Neural cell (in vitro differentiated cells): ENCODE measurements around the gene GALNT2. TPM values are rescaled to one million over a fixed set of nuclear protein-coding genes. Genes with fewer than 3 reads are reported as not detected.

Experiments used
- H2AFZ ChIP-seq: fragments of 200-600, 300-800 bp; sonication (generic), shearing (Covaris generic); 2 replicates; pipeline ENCODE4 v1.6.0; 2014; ENCODE audit warnings: low read depth, mild to moderate bottlenecking, antibody characterized with exemption, low read length, moderate library complexity
- H3F3A ChIP-seq: fragments of 200-600 bp; shearing (Covaris generic); 2 replicates; pipeline ENCODE4 v1.6.1; 2016; ENCODE audit warnings: mild to moderate bottlenecking, moderate library complexity, mixed read lengths, antibody characterized with exemption, low read length; ENCODE audit not compliant: insufficient read depth, poor library complexity, severe bottlenecking
- H3K27ac ChIP-seq: fragments of 200-600, 300-800 bp; sonication (generic), shearing (Covaris generic); 2 replicates; pipeline ENCODE4 v1.5.1; 2014; ENCODE audit warnings: mild to moderate bottlenecking, low read length, moderate library complexity
- H3K27me3 ChIP-seq: fragments of 300-800, 200-600 bp; sonication (generic), shearing (Covaris generic); 2 replicates; pipeline ENCODE4 v1.6.0; 2014; ENCODE audit warnings: mild to moderate bottlenecking, low read depth, low read length, moderate library complexity; ENCODE audit not compliant: insufficient read depth
- H3K36me3 ChIP-seq: fragments of 300-800, 200-600 bp; sonication (generic), shearing (Covaris generic); 2 replicates; pipeline ENCODE4 v1.5.1; 2014; ENCODE audit warnings: mild to moderate bottlenecking, antibody characterized with exemption, low read length, moderate library complexity; ENCODE audit not compliant: insufficient read depth
- H3K4me2 ChIP-seq: fragments of 300-800, 200-600 bp; sonication (generic), shearing (Covaris generic); 2 replicates; pipeline ENCODE4 v1.6.0; 2014; ENCODE audit warnings: mild to moderate bottlenecking, low read length
- H3K4me3 ChIP-seq: fragments of 300-800, 200-600 bp; sonication (generic), shearing (Covaris generic); 2 replicates; pipeline ENCODE4 v1.5.1; 2014; ENCODE audit warnings: mild to moderate bottlenecking, low read length, moderate library complexity
- H3K79me2 ChIP-seq: fragments of 200-600 bp; shearing (Covaris generic); replicated peaks from 2 replicates; pipeline ENCODE4 v1.6.0; 2014; ENCODE audit warnings: mild to moderate bottlenecking, low read length, moderate library complexity; ENCODE audit not compliant: insufficient read depth
- H3K9ac ChIP-seq: fragments of 300-800, 200-600 bp; sonication (generic), shearing (Covaris generic); 2 replicates; pipeline ENCODE4 v1.6.1; 2016; ENCODE audit warnings: mild to moderate bottlenecking, low read length, mixed read lengths
- H3K9me2 ChIP-seq: fragments of 200-600 bp; shearing (Covaris generic); 2 replicates; pipeline ENCODE4 v1.6.1; 2016; ENCODE audit warnings: mild to moderate bottlenecking, low read length, mixed read lengths; ENCODE audit not compliant: insufficient read depth
- H3K9me3 ChIP-seq: fragments of 200-600, 300-800 bp; sonication (generic), shearing (Covaris generic); 2 replicates; pipeline ENCODE4 v1.6.1; 2016; ENCODE audit warnings: mild to moderate bottlenecking, mixed run types, low read length, moderate library complexity, mixed read lengths
- H4K20me1 ChIP-seq: fragments of 200-600 bp; shearing (Covaris generic); 2 replicates; pipeline ENCODE4 v1.6.1; 2016; ENCODE audit warnings: mild to moderate bottlenecking, mixed run types; ENCODE audit not compliant: insufficient read depth
- EP300 ChIP-seq: fragments of 450-650 bp; conservative IDR thresholded peaks from 2 replicates; pipeline ENCODE4 v1.6.1; 2014; ENCODE audit warnings: antibody characterized with exemption, mild to moderate bottlenecking, moderate library complexity; ENCODE audit not compliant: poor library complexity, severe bottlenecking
- EZH2 ChIP-seq: fragments of 200-600, 300-800 bp; shearing (Covaris generic), sonication (generic); IDR thresholded peaks from 2 replicates; pipeline ENCODE4 v1.6.1; 2014; ENCODE audit warnings: antibody characterized with exemption, low read length, borderline replicate concordance, mild to moderate bottlenecking; ENCODE audit not compliant: insufficient read depth, poor library complexity, severe bottlenecking
- MXI1 ChIP-seq: fragments of 450-650 bp; conservative IDR thresholded peaks from 2 replicates; pipeline ENCODE4 v1.6.1; 2014; ENCODE audit warnings: antibody characterized with exemption, mild to moderate bottlenecking; ENCODE audit not compliant: poor library complexity, severe bottlenecking
- POLR2AphosphoS5 ChIP-seq: IDR thresholded peaks from 2 replicates; pipeline ENCODE4 v1.6.1; 2012
- RAD21 ChIP-seq: fragments of 450-650 bp; conservative IDR thresholded peaks from 2 replicates; pipeline ENCODE4 v1.6.1; 2014; ENCODE audit warnings: antibody characterized with exemption, mild to moderate bottlenecking, moderate library complexity
- REST ChIP-seq: IDR thresholded peaks from 2 replicates; pipeline ENCODE4 v1.6.1; 2012; ENCODE audit warnings: borderline replicate concordance
- SMC3 ChIP-seq: fragments of 450-650 bp; conservative IDR thresholded peaks from 2 replicates; pipeline ENCODE4 v1.6.1; 2014; ENCODE audit warnings: antibody characterized with exemption, mild to moderate bottlenecking, moderate library complexity; ENCODE audit not compliant: poor library complexity
- TAF1 ChIP-seq: IDR thresholded peaks from 2 replicates; pipeline ENCODE4 v1.6.1; 2012; ENCODE audit warnings: low read depth
- polyA plus RNA-seq: library from polyadenylated mRNA; depleted of rRNA; stranded (reverse); fragments of >200 nt; gene quantifications from 2 replicates; pipeline ENCODE4 v1.2.3, GENCODE V29; 2014
- TF ChIP-seq, protein P1 (sequence below): fragments of 450-650 bp; IDR thresholded peaks from 2 replicates; pipeline ENCODE4 v1.5.1; 2014; ENCODE audit warnings: antibody characterized with exemption, mild to moderate bottlenecking, moderate library complexity; ENCODE audit not compliant: poor library complexity, severe bottlenecking

The GALNT2 gene
- polyA plus RNA-seq, 1 donor from 2014 or later: 38.8 TPM

GRCh38 chr1:230292689-230293389 is 225.8 kb downstream of the GALNT2 start:
- no peaks in the 10 kb centered on the region for H4K20me1 ChIP-seq
- no peaks in the 10 kb centered on the region for H3K79me2 ChIP-seq
- no peak overlapping the region for H2AFZ ChIP-seq
- H3K9me2 ChIP-seq: no peaks in the 10 kb centered on the region
- no peak overlapping the region for H3K4me2 ChIP-seq
- no peaks in the 10 kb centered on the region for H3K27me3 ChIP-seq
- no peaks in the 10 kb centered on the region for H3K36me3 ChIP-seq
- TF ChIP-seq RAD21: no peak
- TF ChIP-seq EZH2: no peak
- TF ChIP-seq TAF1: no peak
- no peak for TF ChIP-seq POLR2AphosphoS5
- no peak for TF ChIP-seq MXI1
- no peak for TF ChIP-seq REST
- TF ChIP-seq SMC3: no peak
- TF ChIP-seq EP300: no peak
- TF ChIP-seq, protein P1, sequence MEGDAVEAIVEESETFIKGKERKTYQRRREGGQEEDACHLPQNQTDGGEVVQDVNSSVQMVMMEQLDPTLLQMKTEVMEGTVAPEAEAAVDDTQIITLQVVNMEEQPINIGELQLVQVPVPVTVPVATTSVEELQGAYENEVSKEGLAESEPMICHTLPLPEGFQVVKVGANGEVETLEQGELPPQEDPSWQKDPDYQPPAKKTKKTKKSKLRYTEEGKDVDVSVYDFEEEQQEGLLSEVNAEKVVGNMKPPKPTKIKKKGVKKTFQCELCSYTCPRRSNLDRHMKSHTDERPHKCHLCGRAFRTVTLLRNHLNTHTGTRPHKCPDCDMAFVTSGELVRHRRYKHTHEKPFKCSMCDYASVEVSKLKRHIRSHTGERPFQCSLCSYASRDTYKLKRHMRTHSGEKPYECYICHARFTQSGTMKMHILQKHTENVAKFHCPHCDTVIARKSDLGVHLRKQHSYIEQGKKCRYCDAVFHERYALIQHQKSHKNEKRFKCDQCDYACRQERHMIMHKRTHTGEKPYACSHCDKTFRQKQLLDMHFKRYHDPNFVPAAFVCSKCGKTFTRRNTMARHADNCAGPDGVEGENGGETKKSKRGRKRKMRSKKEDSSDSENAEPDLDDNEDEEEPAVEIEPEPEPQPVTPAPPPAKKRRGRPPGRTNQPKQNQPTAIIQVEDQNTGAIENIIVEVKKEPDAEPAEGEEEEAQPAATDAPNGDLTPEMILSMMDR: no peak
- no peaks in the 10 kb centered on the region for H3K9me3 ChIP-seq
- H3F3A ChIP-seq: no peaks in the 10 kb centered on the region
- H3K27ac ChIP-seq: peak overlapping the region; percentile 12
- H3K9ac ChIP-seq: peak overlapping the region; percentile 34
- H3K4me3 ChIP-seq: no peak overlapping the region

- Histone ChIP-seq H3K4me3 (no peak overlapping the region), H3K9me2 (no peaks in the 10 kb centered on the region), H2AFZ (no peak overlapping the region), H3K9me3 (no peaks in the 10 kb centered on the region), H3F3A (no peaks in the 10 kb centered on the region), H4K20me1 (no peaks in the 10 kb centered on the region), H3K36me3 (no peaks in the 10 kb centered on the region), H3K79me2 (no peaks in the 10 kb centered on the region), H3K27me3 (no peaks in the 10 kb centered on the region), H3K27ac (no peak overlapping the region), H3K9ac (no peak overlapping the region), H3K4me2 (no peak overlapping the region)
- TF ChIP-seq SMC3: no peak
These were observed 226.3 kb downstream of the GALNT2 start for GRCh38 chr1:230293390-230293700.

DNA sequence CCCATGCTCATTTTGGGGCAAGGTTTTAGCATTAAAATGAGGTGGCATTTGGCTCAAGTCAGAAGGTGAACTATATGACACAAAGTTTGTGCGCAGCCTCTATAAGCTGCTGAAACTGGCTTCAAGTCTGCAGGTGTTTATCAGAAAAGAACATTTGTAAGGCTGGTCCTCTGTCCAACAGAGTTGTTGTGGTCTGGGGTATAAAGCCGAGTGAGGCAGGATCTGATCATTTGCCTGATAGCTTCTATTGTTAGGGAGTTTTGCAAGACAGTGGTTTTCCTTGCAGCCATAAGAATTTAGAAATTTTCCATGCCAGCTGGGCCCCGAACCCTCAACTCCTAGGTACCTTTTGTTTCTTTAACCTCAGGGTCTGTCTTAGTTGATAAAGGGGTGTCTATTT is 228.3 kb downstream of the GALNT2 start:
- no peaks in the 10 kb centered on the region for H3F3A ChIP-seq
- no peaks in the 10 kb centered on the region for H3K79me2 ChIP-seq
- no peak overlapping the region for H3K4me3 ChIP-seq
- no peaks in the 10 kb centered on the region for H3K36me3 ChIP-seq
- H2AFZ ChIP-seq: no peak overlapping the region
- TF ChIP-seq TAF1 (no peak), REST (no peak), EZH2 (no peak), RAD21 (no peak), POLR2AphosphoS5 (no peak), MXI1 (no peak), EP300 (no peak)
- TF ChIP-seq, protein P1: no peak
- H3K4me2 ChIP-seq: no peak overlapping the region
- H3K27me3 ChIP-seq: no peaks in the 10 kb centered on the region
- no peak overlapping the region for H3K9ac ChIP-seq
- no peak overlapping the region for H3K27ac ChIP-seq
- H4K20me1 ChIP-seq: no peaks in the 10 kb centered on the region
- H3K9me2 ChIP-seq: no peaks in the 10 kb centered on the region
- no peaks in the 10 kb centered on the region for H3K9me3 ChIP-seq
